ENCODE data around the gene MAP7D1. TPM values are rescaled to one million over a fixed set of nuclear protein-coding genes. Genes with fewer than 3 reads are reported as not detected.

The MAP7D1 gene
- total RNA-seq, 1 experiment from 2014 or later = 49.9 TPM

GRCh38 chr1:36159614-36160387 is 3.8 kb downstream of the MAP7D1 start:
- H3K4me1 Mint-ChIP-seq = peaks cover 35 to 42% of the 10 kb centered on the region in 2 experiments
- TF ChIP-seq, protein P1, sequence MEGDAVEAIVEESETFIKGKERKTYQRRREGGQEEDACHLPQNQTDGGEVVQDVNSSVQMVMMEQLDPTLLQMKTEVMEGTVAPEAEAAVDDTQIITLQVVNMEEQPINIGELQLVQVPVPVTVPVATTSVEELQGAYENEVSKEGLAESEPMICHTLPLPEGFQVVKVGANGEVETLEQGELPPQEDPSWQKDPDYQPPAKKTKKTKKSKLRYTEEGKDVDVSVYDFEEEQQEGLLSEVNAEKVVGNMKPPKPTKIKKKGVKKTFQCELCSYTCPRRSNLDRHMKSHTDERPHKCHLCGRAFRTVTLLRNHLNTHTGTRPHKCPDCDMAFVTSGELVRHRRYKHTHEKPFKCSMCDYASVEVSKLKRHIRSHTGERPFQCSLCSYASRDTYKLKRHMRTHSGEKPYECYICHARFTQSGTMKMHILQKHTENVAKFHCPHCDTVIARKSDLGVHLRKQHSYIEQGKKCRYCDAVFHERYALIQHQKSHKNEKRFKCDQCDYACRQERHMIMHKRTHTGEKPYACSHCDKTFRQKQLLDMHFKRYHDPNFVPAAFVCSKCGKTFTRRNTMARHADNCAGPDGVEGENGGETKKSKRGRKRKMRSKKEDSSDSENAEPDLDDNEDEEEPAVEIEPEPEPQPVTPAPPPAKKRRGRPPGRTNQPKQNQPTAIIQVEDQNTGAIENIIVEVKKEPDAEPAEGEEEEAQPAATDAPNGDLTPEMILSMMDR (conservative IDR thresholded peaks at IDR 0.05) = no peak
- no peak overlapping the region for H2AK5ac ChIP-seq (ENCODE audit: insufficient read length, low read length)

More at GRCh38 chr1:36159614-36160387, 3.8 kb downstream of the MAP7D1 start:
- Histone ChIP-seq H2BK5ac (ENCODE audit: insufficient read length, low read length) (no peak overlapping the region), H3K23me2 (ENCODE audit: insufficient read length, low read depth, low read length, poor library complexity, severe bottlenecking) (peaks cover 19% of the 10 kb centered on the region), H4K91ac (ENCODE audit: insufficient read length, low read depth, low read length) (no peak overlapping the region), H4K8ac (replicated peaks; ENCODE audit: insufficient read length, low read depth, low read length) (no peak overlapping the region), H4K5ac (ENCODE audit: insufficient read length, low read depth, low read length) (no peak overlapping the region), H3K4me1 (ENCODE audit: insufficient read depth, low read length) (0 out of 2 replicates have a peak, but pooled peaks cover 3% of the 10 kb centered on the region), H3K18ac (ENCODE audit: insufficient read length, low read depth, low read length) (no peak overlapping the region), H2BK15ac (ENCODE audit: low read depth, low read length) (no peak overlapping the region), H3K4me2 (ENCODE audit: insufficient read depth, insufficient read length, low read length) (no peak overlapping the region), H3K14ac (ENCODE audit: insufficient read depth, low read length) (no peak overlapping the region), H2BK20ac (ENCODE audit: low read depth, low read length, poor library complexity, severe bottlenecking) (no peak overlapping the region), H3K27me3 (ENCODE audit: insufficient read depth, low read length) (peaks cover 4% of the 10 kb centered on the region; the same call in 1 of the 2 replicates), H3K9me3 (ENCODE audit: control insufficient read depth, low read depth, low read length) (no peaks in the 10 kb centered on the region), H3K79me1 (ENCODE audit: insufficient read depth, low read depth, low read length, poor library complexity, severe bottlenecking) (peaks cover 4% of the 10 kb centered on the region), H2BK12ac (ENCODE audit: insufficient read length, low read depth, low read length) (no peak overlapping the region), H2AFZ (ENCODE audit: low read length) (no peak overlapping the region), H3T11ph (ENCODE audit: low read length) (no peak overlapping the region), H3K4ac (ENCODE audit: low read depth, low read length) (no peak overlapping the region), H3K9ac (ENCODE audit: extremely low read depth, insufficient read length, low read length) (no peak overlapping the region), H3K23ac (ENCODE audit: insufficient read length, low read depth, low read length) (no peak overlapping the region), H3K79me2 (ENCODE audit: insufficient read depth, low read length) (peaks cover 10% of the 10 kb centered on the region; the same call in 1 of the 2 replicates), H4K20me1 (ENCODE audit: control insufficient read depth, insufficient read depth, insufficient read length) (no peaks in the 10 kb centered on the region), H3K56ac (ENCODE audit: insufficient read length, low read depth, low read length) (no peak overlapping the region), H3K27ac (ENCODE audit: insufficient read length, low read depth, low read length) (no peak overlapping the region), H2BK120ac (ENCODE audit: low read depth, low read length, poor library complexity, severe bottlenecking) (no peak overlapping the region)
- WGBS (ENCODE audit: extremely low coverage, insufficient read length, low lambda C conversion rate) = no CpG with 5 or more reads among the region's 10 CpGs
- Mint-ChIP-seq H3K36me3 (ENCODE audit: insufficient read depth in 1 of 3, low read depth in 3 of 3) (peaks cover 0 to 3% (median 0%) of the 10 kb centered on the region in 3 experiments; a peak in 1 of 7 replicates), H3K4me3 (0 out of 5 replicates have a peak overlapping the region, but pooled peaks of 1 of the 2 experiments have one; percentile 6), H3K9me3 (no peaks in the 10 kb centered on the region), H3K27ac (peak overlapping the region in 2 of 3 experiments; percentile 16 to 44; a peak in 2 of 7 replicates), H3K27me3 (ENCODE audit: low read depth) (peaks cover 8% of the 10 kb centered on the region)
- no peak for DNase-seq
